A673 (cell line): ENCODE measurements around the gene GAN. TPM values are rescaled to one million over a fixed set of nuclear protein-coding genes. Genes with fewer than 3 reads are reported as not detected.

Experiments used
- BruUV-seq: library from RNA; stranded (reverse); fragments of 400-500 nt; replicated peaks from 2 replicates; lab custom pipeline; 2021; lab: Mats Ljungman, UMichigan
- CTCF ChIA-PET: fragments of 300-600 bp; sonication (Branson Sonifier 250); formaldehyde crosslinking; loops from one replicate; lab custom pipeline; 2022; ENCODE audit warnings: antibody characterized with exemption; lab: Charles Lee
- POLR2A ChIA-PET: fragments of 300-600 bp; sonication (Branson Sonifier 250); formaldehyde crosslinking; loops from one replicate; lab custom pipeline; 2022; ENCODE audit warnings: antibody characterized with exemption; ENCODE audit not compliant: low non-redundant PET; lab: Charles Lee
- DNase-seq: peaks from one replicate; pipeline ENCODE4 v3.0.0-alpha.2; 2015; ENCODE audit warnings: low spot score
- H3K27ac ChIP-seq: fragments of 200-600 bp; sonication (generic); 2 replicates; pipeline ENCODE4 v1.5.1; 2016; ENCODE audit warnings: mixed run types, low read depth, mild to moderate bottlenecking, mixed read lengths, antibody characterized with exemption, low read length; ENCODE audit not compliant: poor library complexity, severe bottlenecking
- H3K27me3 ChIP-seq: fragments of 200-600 bp; sonication (generic); replicated peaks from 2 replicates; pipeline ENCODE4 v1.6.1; 2017; ENCODE audit warnings: mixed run types, low read depth, mild to moderate bottlenecking, mixed read lengths, antibody characterized with exemption, low read length; ENCODE audit not compliant: insufficient read depth, poor library complexity
- H3K36me3 ChIP-seq: fragments of 200-600 bp; sonication (generic); 2 replicates; pipeline ENCODE4 v1.6.1; 2016; ENCODE audit warnings: mixed run types, mild to moderate bottlenecking, mixed read lengths, antibody characterized with exemption, low read length; ENCODE audit not compliant: insufficient read depth, poor library complexity, severe bottlenecking
- H3K4me1 ChIP-seq: fragments of 200-600 bp; sonication (generic); 2 replicates; pipeline ENCODE4 v1.6.1; 2017; ENCODE audit warnings: mixed run types, mild to moderate bottlenecking, mixed read lengths, antibody characterized with exemption, low read length; ENCODE audit not compliant: insufficient read depth, poor library complexity, severe bottlenecking
- H3K4me3 ChIP-seq: fragments of 200-600 bp; sonication (generic); 2 replicates; pipeline ENCODE4 v1.5.1; 2016; ENCODE audit warnings: low read depth, mixed run types, mild to moderate bottlenecking, mixed read lengths, low read length; ENCODE audit not compliant: poor library complexity, severe bottlenecking
- H3K9me3 ChIP-seq: fragments of 200-600 bp; sonication (generic); 2 replicates; pipeline ENCODE4 v1.6.1; 2016; ENCODE audit warnings: mixed run types, low read depth, mild to moderate bottlenecking, mixed read lengths, antibody characterized with exemption, low read length; ENCODE audit not compliant: poor library complexity, severe bottlenecking
- EZH2 ChIP-seq: fragments of 200-600 bp; sonication (generic); IDR thresholded peaks from 2 replicates; pipeline ENCODE4 v1.6.1; 2017; ENCODE audit warnings: borderline replicate concordance, low read depth, mild to moderate bottlenecking, mixed read lengths, antibody characterized with exemption, low read length; ENCODE audit not compliant: poor library complexity, severe bottlenecking
- intact Hi-C: fragments of 100-400 bp; cut with micrococcal nuclease; formaldehyde crosslinking; loops from one replicate; pipeline ENCODE4 v1.10.0; 2022; ENCODE audit not compliant: unreplicated experiment
- total RNA-seq: library from RNA; stranded (reverse); gene quantifications from 2 replicates; pipeline ENCODE4 v1.2.3, GENCODE V29; 2021
- TF ChIP-seq, protein P1 (sequence below): fragments of 300-800, 200-600 bp; sonication (generic); conservative IDR thresholded peaks from 2 replicates; pipeline ENCODE4 v1.5.1; 2017; ENCODE audit warnings: low read depth, mild to moderate bottlenecking, antibody characterized with exemption, low read length, moderate library complexity, mixed read lengths

GAN gene
- total RNA-seq, 1 experiment from 2014 or later, result 18.0 TPM

DNA sequence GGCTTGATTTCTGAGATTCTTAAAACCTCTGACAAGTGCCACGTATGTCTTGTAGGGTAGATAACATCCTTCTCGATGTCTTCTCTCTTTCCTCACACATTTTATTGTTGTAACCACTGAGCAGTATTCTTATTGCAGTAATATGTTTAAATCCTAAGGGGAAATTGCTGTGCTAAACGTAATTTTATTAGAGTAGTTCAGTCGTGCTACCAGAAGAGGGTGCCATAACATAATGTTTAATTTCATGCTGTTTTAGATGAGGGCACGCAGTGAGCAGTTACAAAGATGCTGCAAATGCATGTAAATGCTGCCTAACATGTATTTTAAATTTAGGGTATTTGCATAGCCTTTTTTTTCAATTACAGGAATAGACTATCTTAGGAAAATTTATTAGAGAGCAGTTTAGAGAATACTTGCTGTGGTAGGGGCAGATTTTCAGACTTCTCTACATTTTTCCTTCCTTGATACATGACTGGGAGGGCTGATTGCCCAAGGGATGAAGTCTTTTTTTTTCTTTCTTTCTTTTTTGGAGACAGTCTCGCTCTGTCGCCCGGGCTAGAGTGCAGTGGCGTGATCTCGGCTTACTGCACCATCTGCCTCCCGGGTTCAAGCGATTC lies 51.7 kb downstream of the GAN start:
- Histone ChIP-seq H3K36me3 (peaks cover 21% of the 10 kb centered on the region), H3K4me3 (no peak overlapping the region), H3K4me1 (no peaks in the 10 kb centered on the region), H3K27ac (no peak overlapping the region), H3K9me3 (no peaks in the 10 kb centered on the region), H3K27me3 (no peaks in the 10 kb centered on the region)
- BruUV-seq, result no TSS peak
- CTCF ChIA-PET, result no interaction called here
- intact Hi-C loops, result loop anchor here (1.0 to 10.0 kb wide), 2 partner anchors 357 to 508 kb away; no protein-coding TSS in a partner anchor
- TF ChIP-seq EZH2, result no peak
- TF ChIP-seq, protein P1, sequence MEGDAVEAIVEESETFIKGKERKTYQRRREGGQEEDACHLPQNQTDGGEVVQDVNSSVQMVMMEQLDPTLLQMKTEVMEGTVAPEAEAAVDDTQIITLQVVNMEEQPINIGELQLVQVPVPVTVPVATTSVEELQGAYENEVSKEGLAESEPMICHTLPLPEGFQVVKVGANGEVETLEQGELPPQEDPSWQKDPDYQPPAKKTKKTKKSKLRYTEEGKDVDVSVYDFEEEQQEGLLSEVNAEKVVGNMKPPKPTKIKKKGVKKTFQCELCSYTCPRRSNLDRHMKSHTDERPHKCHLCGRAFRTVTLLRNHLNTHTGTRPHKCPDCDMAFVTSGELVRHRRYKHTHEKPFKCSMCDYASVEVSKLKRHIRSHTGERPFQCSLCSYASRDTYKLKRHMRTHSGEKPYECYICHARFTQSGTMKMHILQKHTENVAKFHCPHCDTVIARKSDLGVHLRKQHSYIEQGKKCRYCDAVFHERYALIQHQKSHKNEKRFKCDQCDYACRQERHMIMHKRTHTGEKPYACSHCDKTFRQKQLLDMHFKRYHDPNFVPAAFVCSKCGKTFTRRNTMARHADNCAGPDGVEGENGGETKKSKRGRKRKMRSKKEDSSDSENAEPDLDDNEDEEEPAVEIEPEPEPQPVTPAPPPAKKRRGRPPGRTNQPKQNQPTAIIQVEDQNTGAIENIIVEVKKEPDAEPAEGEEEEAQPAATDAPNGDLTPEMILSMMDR, result peak; percentile 75
- DNase-seq, result peak; percentile 60
- POLR2A ChIA-PET, result no interaction called here

DNA sequence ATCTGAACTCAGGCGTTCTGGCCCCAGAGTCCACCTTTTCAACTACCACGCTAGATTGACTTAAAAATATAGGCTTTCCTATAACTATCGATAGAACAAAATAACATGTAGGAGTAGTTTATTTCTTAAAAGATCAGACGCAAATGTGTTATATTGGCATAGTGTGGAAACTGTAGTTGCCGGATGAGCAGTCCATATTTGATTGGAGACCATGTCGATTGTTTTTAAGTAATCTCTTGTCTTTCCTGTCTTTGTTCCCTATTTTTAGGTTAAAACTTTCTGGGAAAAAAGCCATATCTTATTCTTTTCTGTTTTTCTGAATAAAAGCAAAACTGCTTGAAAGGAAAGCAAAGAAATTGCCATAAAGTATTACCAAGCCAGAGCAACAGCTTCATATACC lies 53.1 kb downstream of the GAN start:
- ChIA-PET CTCF (no interaction called here), POLR2A (no interaction called here)
- Histone ChIP-seq H3K4me1 (no peaks in the 10 kb centered on the region), H3K27ac (no peak overlapping the region), H3K9me3 (no peaks in the 10 kb centered on the region), H3K36me3 (peaks cover 19% of the 10 kb centered on the region), H3K4me3 (no peak overlapping the region), H3K27me3 (no peaks in the 10 kb centered on the region)
- BruUV-seq, result no TSS peak
- TF ChIP-seq, protein P1, result no peak
- no peak for TF ChIP-seq EZH2
- intact Hi-C loops, result loop anchor here (10.0 kb wide), 1 partner anchor 507 kb away; no protein-coding TSS in a partner anchor
- no peak for DNase-seq

- CTCF ChIA-PET, result no interaction called here
Measured at GRCh38 chr16:81369888-81370504, 55.2 kb downstream of the GAN start.

More at GRCh38 chr16:81369888-81370504, 55.2 kb downstream of the GAN start:
- DNase-seq, result no peak
- Histone ChIP-seq H3K27me3 (no peaks in the 10 kb centered on the region), H3K4me3 (no peak overlapping the region), H3K9me3 (no peaks in the 10 kb centered on the region), H3K36me3 (peaks cover 8% of the 10 kb centered on the region), H3K27ac (no peak overlapping the region), H3K4me1 (no peaks in the 10 kb centered on the region)
- intact Hi-C loops, result loop anchor here (10.0 kb wide), 1 partner anchor 505 kb away; no protein-coding TSS in a partner anchor
- POLR2A ChIA-PET, result no interaction called here
- no peak for TF ChIP-seq EZH2
- TF ChIP-seq, protein P1, result no peak
- no TSS peak for BruUV-seq
